ENCODE data around the gene GPATCH1.

DNA sequence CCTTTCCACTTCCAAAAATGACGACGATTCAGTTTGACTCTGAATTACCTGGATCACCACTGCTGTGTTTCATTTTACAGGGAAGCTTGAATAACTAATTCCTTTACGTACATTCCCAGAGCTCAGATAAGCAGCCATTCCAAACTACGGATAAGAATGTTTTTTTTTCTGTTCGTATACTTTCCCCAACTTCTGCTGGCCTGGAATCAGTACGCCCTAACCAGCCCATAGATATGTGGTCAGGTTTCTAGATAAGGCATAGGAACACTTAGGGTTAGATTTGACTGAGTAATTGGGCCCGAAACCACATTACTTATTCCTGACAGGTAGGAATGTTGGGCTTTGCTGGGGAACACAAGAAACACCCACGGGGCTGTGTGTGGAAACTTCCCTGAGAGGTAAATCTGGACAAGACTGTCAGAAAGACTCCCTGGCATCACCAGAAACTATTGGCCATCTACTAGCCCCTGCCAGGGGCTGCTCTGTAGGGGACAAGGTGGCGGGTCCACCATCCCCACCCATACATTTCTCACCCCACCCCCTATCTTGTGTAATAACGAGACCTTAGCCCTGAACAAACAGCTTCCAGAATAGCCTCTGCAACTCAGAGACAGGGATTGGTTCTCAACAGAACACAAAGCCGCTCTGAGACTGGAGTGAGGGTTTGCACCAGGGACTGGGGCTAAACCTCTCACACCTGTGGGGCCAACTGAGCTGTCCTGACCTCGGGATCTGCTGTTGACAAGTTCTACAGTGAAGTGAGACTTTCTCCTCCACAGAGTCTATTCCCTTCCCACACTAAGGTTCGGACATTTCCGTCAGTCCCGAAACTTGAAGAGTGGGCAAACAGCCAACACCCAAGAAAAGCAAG lies 31.9 kb upstream of the GPATCH1 start:
- TF ChIP-seq CREM (IDR thresholded peaks at IDR 0.05; ENCODE audit: low read depth) (no peak), POU2F2 (IDR thresholded peaks at IDR 0.05; ENCODE audit: borderline replicate concordance, low read depth, low read length) (no peak), YY1 (IDR thresholded peaks at IDR 0.05; ENCODE audit: low read depth, low read length) (no peak), BACH1 (IDR thresholded peaks at IDR 0.05; ENCODE audit: borderline replicate concordance) (no peak), TARDBP (IDR thresholded peaks at IDR 0.05; ENCODE audit: borderline replicate concordance) (no peak), POLR2A (IDR thresholded peaks at IDR 0.05; ENCODE audit: low read depth, low read length) (no peak), NR2C2 (IDR thresholded peaks at IDR 0.05; ENCODE audit: borderline replicate concordance, control insufficient read depth, insufficient read length, low read depth) (no peak), STAT3 (IDR thresholded peaks at IDR 0.05; ENCODE audit: low read depth, low read length) (no peak)
- TF ChIP-seq, protein P1, sequence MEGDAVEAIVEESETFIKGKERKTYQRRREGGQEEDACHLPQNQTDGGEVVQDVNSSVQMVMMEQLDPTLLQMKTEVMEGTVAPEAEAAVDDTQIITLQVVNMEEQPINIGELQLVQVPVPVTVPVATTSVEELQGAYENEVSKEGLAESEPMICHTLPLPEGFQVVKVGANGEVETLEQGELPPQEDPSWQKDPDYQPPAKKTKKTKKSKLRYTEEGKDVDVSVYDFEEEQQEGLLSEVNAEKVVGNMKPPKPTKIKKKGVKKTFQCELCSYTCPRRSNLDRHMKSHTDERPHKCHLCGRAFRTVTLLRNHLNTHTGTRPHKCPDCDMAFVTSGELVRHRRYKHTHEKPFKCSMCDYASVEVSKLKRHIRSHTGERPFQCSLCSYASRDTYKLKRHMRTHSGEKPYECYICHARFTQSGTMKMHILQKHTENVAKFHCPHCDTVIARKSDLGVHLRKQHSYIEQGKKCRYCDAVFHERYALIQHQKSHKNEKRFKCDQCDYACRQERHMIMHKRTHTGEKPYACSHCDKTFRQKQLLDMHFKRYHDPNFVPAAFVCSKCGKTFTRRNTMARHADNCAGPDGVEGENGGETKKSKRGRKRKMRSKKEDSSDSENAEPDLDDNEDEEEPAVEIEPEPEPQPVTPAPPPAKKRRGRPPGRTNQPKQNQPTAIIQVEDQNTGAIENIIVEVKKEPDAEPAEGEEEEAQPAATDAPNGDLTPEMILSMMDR (IDR thresholded peaks at IDR 0.05 in 2 of 3, conservative IDR thresholded peaks at IDR 0.05 in 1 of 3; ENCODE audit: control insufficient read depth in 2 of 3, extremely low read depth in 1 of 3, insufficient read depth in 1 of 3, low read depth in 3 of 3, low read length in 3 of 3) = no peak
- TF ChIP-seq, protein P2, sequence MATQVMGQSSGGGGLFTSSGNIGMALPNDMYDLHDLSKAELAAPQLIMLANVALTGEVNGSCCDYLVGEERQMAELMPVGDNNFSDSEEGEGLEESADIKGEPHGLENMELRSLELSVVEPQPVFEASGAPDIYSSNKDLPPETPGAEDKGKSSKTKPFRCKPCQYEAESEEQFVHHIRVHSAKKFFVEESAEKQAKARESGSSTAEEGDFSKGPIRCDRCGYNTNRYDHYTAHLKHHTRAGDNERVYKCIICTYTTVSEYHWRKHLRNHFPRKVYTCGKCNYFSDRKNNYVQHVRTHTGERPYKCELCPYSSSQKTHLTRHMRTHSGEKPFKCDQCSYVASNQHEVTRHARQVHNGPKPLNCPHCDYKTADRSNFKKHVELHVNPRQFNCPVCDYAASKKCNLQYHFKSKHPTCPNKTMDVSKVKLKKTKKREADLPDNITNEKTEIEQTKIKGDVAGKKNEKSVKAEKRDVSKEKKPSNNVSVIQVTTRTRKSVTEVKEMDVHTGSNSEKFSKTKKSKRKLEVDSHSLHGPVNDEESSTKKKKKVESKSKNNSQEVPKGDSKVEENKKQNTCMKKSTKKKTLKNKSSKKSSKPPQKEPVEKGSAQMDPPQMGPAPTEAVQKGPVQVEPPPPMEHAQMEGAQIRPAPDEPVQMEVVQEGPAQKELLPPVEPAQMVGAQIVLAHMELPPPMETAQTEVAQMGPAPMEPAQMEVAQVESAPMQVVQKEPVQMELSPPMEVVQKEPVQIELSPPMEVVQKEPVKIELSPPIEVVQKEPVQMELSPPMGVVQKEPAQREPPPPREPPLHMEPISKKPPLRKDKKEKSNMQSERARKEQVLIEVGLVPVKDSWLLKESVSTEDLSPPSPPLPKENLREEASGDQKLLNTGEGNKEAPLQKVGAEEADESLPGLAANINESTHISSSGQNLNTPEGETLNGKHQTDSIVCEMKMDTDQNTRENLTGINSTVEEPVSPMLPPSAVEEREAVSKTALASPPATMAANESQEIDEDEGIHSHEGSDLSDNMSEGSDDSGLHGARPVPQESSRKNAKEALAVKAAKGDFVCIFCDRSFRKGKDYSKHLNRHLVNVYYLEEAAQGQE (IDR thresholded peaks at IDR 0.05; ENCODE audit: low read depth, low read length) = no peak
- TF ChIP-seq, protein P3, sequence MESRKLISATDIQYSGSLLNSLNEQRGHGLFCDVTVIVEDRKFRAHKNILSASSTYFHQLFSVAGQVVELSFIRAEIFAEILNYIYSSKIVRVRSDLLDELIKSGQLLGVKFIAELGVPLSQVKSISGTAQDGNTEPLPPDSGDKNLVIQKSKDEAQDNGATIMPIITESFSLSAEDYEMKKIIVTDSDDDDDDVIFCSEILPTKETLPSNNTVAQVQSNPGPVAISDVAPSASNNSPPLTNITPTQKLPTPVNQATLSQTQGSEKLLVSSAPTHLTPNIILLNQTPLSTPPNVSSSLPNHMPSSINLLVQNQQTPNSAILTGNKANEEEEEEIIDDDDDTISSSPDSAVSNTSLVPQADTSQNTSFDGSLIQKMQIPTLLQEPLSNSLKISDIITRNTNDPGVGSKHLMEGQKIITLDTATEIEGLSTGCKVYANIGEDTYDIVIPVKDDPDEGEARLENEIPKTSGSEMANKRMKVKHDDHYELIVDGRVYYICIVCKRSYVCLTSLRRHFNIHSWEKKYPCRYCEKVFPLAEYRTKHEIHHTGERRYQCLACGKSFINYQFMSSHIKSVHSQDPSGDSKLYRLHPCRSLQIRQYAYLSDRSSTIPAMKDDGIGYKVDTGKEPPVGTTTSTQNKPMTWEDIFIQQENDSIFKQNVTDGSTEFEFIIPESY (IDR thresholded peaks at IDR 0.05) = no peak
